IPS-11a (cell line): ENCODE data around the gene RPS27A.
"Not testable (repeated sequence)": the region's sequence is repeated elsewhere in the genome, so short reads cannot be mapped to it uniquely, and the experiment has no call there.

Experiments
- H3K4me3 ChIP-seq: one replicate; pipeline ENCODE4 v1.5.1; 2013; ENCODE audit warnings: low read depth, low read length, control low read depth

The RPS27A gene

GRCh38 chr2:55232084-55232862, at the start of gene RPS27A, which contains the start of gene CLHC1:
RPS27A (plus strand) TSS chr2:55232688; CDS start chr2:55232825, 137 bp downstream.
CLHC1 (minus strand) TSS chr2:55232293; CDS start chr2:55222411, 9,882 bp downstream.
- peak within 1 kb of the TSS; percentile 98 for H3K4me3 ChIP-seq

DNA sequence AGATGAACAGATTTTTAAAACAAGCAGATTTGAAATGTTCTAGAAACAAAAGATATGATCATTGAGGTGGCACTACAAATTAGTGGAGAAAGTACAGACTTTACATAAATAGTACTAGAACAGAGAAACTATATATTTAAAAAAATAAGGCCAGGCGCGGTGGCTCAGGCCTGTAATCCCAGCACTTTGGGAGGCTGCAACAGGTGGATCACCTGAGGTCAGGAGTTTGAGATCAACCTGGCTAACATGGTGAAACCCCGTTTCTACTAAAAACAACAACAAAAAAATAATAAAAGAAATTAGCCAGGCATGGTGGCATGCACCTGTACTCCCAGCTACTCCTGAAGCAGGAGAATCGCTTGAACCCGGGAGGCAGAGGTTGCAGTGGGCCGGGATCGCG, 45.7 kb upstream of the RPS27A start:
- not testable (repeated sequence) for H3K4me3 ChIP-seq

GRCh38 chr2:55191888-55192287, 40.6 kb upstream of the RPS27A start:
- H3K4me3 ChIP-seq, result not testable (repeated sequence)

GRCh38 chr2:55196526-55196925, 36.0 kb upstream of the RPS27A start:
- H3K4me3 ChIP-seq, result no peak overlapping the region

GRCh38 chr2:55200416-55200815, 32.1 kb upstream of the RPS27A start:
- H3K4me3 ChIP-seq, result no peak overlapping the region

DNA sequence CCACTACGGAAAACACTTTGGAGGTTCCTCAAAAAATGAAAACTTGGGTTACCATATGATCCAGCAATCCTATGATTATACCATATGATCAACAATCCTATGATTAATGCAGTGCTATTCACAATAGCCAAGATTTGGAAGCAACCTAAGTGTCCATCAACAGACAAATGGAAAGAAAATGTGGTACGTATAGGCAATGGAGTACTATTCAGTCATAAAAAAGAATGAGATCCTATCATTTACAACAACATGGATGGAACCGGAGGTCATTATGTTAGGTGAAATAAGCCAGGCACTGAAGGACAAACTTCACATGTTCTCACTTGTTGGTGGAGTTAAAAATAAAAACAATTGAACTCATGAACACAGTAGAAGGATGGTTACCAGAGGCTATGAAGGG, 28.0 kb upstream of the RPS27A start:
- H3K4me3 ChIP-seq, result no peak overlapping the region

GRCh38 chr2:55204950-55205349, 27.5 kb upstream of the RPS27A start:
- H3K4me3 ChIP-seq, result no peak overlapping the region

DNA sequence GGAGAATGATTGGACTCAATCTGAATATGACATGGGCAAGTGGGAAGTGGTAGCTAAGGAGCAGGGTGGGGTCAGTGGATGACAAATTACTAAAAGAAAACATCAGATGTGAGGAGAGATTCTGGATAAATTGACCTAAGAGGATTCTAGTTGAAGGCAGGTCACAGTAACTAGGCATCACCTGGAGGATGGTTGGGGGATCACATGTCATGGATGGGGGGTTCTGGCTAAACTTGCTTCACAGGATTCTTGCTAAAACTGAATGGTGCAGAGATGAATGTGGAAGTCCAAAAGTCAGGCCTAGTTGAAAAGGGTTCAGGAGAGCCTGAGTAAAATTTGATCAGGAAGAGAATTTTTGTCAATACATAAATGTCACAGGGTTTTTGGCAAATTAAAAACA, 18.7 kb upstream of the RPS27A start:
- no peak overlapping the region for H3K4me3 ChIP-seq

DNA sequence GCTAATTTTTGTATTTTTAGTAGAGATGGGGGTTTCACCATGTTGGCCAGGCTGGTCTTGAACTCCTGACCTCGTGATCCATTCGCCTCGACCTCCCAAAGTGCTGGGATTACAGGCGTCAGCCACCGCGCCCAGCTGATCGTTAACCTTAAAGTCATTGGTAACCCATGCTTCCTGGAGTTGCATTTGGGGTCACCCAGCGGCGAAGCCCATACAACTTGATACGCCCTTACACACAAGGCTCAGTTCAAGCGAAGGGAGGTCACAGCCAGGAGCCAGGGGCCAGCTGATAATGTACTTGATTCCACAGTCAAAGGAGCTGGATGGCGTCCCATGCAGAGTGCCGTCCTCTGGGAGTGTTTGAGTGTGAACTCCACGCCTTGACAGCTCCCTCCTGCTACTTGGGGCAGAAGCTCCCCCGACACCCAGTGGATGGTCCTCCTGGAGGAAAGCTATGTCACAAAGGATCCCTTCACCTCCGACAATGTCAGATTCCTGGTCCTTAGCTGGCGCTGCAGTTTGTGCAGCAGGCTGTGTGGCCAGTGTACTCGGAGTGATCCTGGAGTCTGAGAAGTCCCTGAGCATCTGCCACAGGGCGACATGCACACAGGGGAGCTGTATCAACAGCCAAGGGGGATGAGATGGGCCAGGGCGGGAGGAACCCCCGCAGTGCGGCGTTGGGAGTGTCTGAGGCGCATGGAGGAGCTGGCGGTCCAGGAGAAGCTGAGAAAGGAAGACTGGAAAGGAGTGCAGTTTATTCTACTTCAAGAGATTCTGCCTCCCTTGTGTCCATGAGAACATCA, 8.3 kb upstream of the RPS27A start:
- no peak overlapping the region for H3K4me3 ChIP-seq

- no peak overlapping the region for H3K4me3 ChIP-seq
Measured at GRCh38 chr2:55224761-55225261, 7.7 kb upstream of the RPS27A start.

- no peak overlapping the region for H3K4me3 ChIP-seq
Measured at GRCh38 chr2:55225481-55226020, 6.9 kb upstream of the RPS27A start.

- H3K4me3 ChIP-seq, result not testable (repeated sequence)
Measured at GRCh38 chr2:55227437-55228225, 4.9 kb upstream of the RPS27A start.

GRCh38 chr2:55228226-55228563, 4.3 kb upstream of the RPS27A start:
- no peak overlapping the region for H3K4me3 ChIP-seq

DNA sequence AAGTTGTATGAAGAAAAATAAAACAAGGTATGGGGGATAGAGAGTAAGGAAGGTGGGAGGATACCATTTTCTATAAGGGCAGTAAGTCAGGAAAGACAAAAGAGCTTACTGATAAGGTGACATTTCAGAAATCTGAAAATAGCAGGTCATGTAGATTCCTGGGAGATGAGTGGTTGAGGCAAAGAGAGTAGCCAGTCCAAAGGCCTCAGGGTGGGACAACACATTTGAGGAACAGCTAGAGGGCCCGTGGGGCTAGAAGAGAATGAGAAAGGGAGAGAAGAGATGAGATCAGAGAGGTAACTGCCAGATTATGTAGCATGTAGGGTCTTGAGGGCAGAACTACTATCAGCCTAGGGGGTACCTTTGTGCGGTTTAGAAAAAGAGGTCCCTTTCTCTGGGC, 3.3 kb upstream of the RPS27A start:
- no peak overlapping the region for H3K4me3 ChIP-seq

DNA sequence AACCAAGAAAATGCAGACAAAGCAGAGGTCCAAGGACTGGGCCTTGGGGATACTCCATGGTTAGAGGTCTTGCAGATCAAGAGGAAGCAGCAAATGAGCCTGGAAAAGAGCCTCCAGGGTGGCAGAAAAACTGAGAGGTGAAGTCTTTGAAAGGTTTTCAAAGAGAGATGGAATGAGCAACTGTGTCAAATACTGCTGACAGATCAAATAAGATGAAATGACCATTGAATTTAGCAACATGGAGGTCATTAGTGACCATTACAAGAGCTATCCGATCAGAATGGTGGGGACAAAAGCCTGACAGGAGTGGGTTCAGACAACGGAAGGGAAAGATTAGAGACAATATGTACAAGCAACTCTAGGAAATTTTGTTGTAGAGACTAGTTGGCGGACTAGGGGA, 1.9 kb upstream of the RPS27A start:
- no peak overlapping the region for H3K4me3 ChIP-seq

- peak overlapping the region; percentile 98 for H3K4me3 ChIP-seq
Measured at GRCh38 chr2:55231546-55232083, 873 bp upstream of the RPS27A start.

GRCh38 chr2:55232863-55233657, 572 bp downstream of the RPS27A start:
- peak overlapping the region; percentile 98 for H3K4me3 ChIP-seq

GRCh38 chr2:55233658-55233940, 1.1 kb downstream of the RPS27A start:
- H3K4me3 ChIP-seq, result peak overlapping the region; percentile 98

GRCh38 chr2:55235724-55236538, 3.4 kb downstream of the RPS27A start:
- no peak overlapping the region for H3K4me3 ChIP-seq
